Aorta (tissue), 5 donors: ENCODE results near the gene TMED7. TPM values are rescaled to one million over a fixed set of nuclear protein-coding genes. Genes with fewer than 3 reads are reported as not detected.

ENCODE experiments used
- ATAC-seq: fragments of 200-7000 bp; cut with Tn5 transposase; one replicate; pipeline ENCODE4 v1.9.1; 2022; ENCODE audit warnings: moderate library complexity; ENCODE audit not compliant: low FRiP score
- DNase-seq, 2 donors: peaks; one replicate each; pipeline ENCODE4 v3.0.0-alpha.2; 2020
- H3K27ac ChIP-seq, 2 donors: one replicate each; pipeline ENCODE4 v1.5.1; 2013; ENCODE audit warnings: low read length in 2 of 2, mild to moderate bottlenecking in 2 of 2, moderate library complexity in 2 of 2, control low read depth in 1 of 2, inconsistent platforms in 1 of 2, low read depth in 1 of 2
- H3K27me3 ChIP-seq, 2 donors: one replicate each; pipeline ENCODE4 v1.6.1; 2013; ENCODE audit warnings: control low read depth in 1 of 2, low read length in 1 of 2, mild to moderate bottlenecking in 1 of 2, moderate library complexity in 1 of 2; ENCODE audit not compliant: insufficient read depth in 2 of 2, control insufficient read depth in 1 of 2
- H3K36me3 ChIP-seq, 2 donors: one replicate each; pipeline ENCODE4 v1.6.1; 2013; ENCODE audit warnings: control low read depth in 1 of 2, low read length in 1 of 2, mild to moderate bottlenecking in 1 of 2; ENCODE audit not compliant: insufficient read depth in 2 of 2, control insufficient read depth in 1 of 2
- H3K4me1 ChIP-seq, 2 donors: one replicate each; pipeline ENCODE4 v1.6.1; 2013; ENCODE audit warnings: low read length in 2 of 2, control low read depth in 1 of 2, mild to moderate bottlenecking in 1 of 2, moderate library complexity in 1 of 2; ENCODE audit not compliant: insufficient read depth in 2 of 2, control insufficient read depth in 1 of 2
- H3K4me3 ChIP-seq, 2 donors: one replicate each; pipeline ENCODE4 v1.5.1; 2013; ENCODE audit warnings: low read length in 2 of 2, control low read depth in 1 of 2, mild to moderate bottlenecking in 1 of 2
- H3K9me3 ChIP-seq: one replicate; pipeline ENCODE4 v1.6.1; 2013; ENCODE audit warnings: mild to moderate bottlenecking, low read length; ENCODE audit not compliant: control insufficient read depth
- WGBS, 2 donors: extraction: QIAGEN DNeasy Blood & Tissue Kit; methylation state at CpG; one replicate each; pipeline ENCODE4 v1.1.7; 2013; 5-methylcytosine and 5-hydroxymethylcytosine counted together
- intact Hi-C, 2 donors: fragments of 100-400 bp; cut with DNase I; formaldehyde crosslinking; loops; one replicate each; pipeline versions ENCODE4 v1.14.2 to v1.15.0; 2022
- polyA plus RNA-seq, 2 donors: library from polyadenylated mRNA; stranded (reverse); fragments of 200-250 nt; gene quantifications; one replicate each; pipeline ENCODE4 v1.2.3, GENCODE V29; 2013
- total RNA-seq, 2 donors: library from RNA; stranded (reverse); fragmentation: NEBNext Ultra II Directional; extraction: Animal tissue kit (Norgen Biotek cat#: 25700); gene quantifications; one replicate each; pipeline ENCODE4 v1.2.1, GENCODE V29; 2021
- donor health status: healthy with polysubstance abuse.
- donor health status: Bipolar disorder and iron deficiency.
- donor health status: DM: no; HTN: no; CAD: no.
- donor health status: DM: no; HTN: no; CAD: no.
- donor health status: DM: yes; HTN: yes; CAD: no.

The TMED7 gene
- total and polyA plus RNA-seq, 4 donors: 35.1 to 101 (median 68.0) TPM

GRCh38 chr5:115585265-115585664 lies 40.6 kb downstream of the TMED7 start:
- H3K9me3 ChIP-seq: no peaks in the 10 kb centered on the region
- intact Hi-C loops: loop anchor here in 1 of 2 donors (5.0 kb wide), 1 partner anchor 273 kb away; no protein-coding TSS in a partner anchor
- ATAC-seq (no peak), DNase-seq (no peak)
- 90 to 97% methylated on average over 1 of the region's 1 CpG for WGBS, 2 donors
- H3K4me1 ChIP-seq: no peaks in the 10 kb centered on the region
- H3K27ac ChIP-seq: no peak overlapping the region
- H3K27me3 ChIP-seq: no peaks in the 10 kb centered on the region
- no peak overlapping the region for H3K4me3 ChIP-seq
- H3K36me3 ChIP-seq: peaks cover 0 to 3% of the 10 kb centered on the region in 2 donors

DNA sequence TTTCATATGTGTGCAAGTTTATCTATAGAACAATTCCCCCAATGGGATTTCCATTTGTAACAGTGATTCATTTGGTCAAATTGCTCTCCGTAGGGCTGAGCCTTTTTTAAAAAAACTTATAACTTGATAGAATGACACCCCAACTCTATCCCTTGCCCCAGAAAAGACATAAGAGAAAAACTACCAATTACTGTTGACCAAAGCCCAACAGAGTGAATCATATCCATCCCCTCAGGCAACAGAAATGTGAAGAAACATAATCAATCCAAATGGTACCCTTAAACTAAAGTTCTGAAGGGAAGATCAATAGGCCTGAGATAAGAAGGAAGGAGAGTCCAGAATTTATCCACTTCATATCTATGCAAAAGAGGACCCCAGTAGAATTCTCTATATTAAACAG lies 41.3 kb downstream of the TMED7 start:
- H3K4me3 ChIP-seq: no peak overlapping the region
- 82 to 94% methylated on average over 1 of the region's 1 CpG for WGBS, 2 donors
- no peaks in the 10 kb centered on the region for H3K4me1 ChIP-seq
- H3K9me3 ChIP-seq: no peaks in the 10 kb centered on the region
- no peak for ATAC-seq
- intact Hi-C loops: no loop called here
- H3K27ac ChIP-seq: no peak overlapping the region
- H3K36me3 ChIP-seq: peaks cover 0 to 3% of the 10 kb centered on the region in 2 donors
- no peak for DNase-seq
- no peaks in the 10 kb centered on the region for H3K27me3 ChIP-seq

- H3K27ac ChIP-seq: no peak overlapping the region
- no peaks in the 10 kb centered on the region for H3K4me1 ChIP-seq
- 47 to 49% methylated on average over 3 of the region's 3 CpGs for WGBS, 2 donors
- peaks cover 0 to 3% of the 10 kb centered on the region in 2 donors for H3K36me3 ChIP-seq
- intact Hi-C loops: no loop called here
- DNase-seq: peak in 1 of 2 donors; percentile 49
- no peak overlapping the region for H3K4me3 ChIP-seq
- no peaks in the 10 kb centered on the region for H3K27me3 ChIP-seq
- H3K9me3 ChIP-seq: no peaks in the 10 kb centered on the region
- no peak for ATAC-seq
Observed at GRCh38 chr5:115583474-115583873, 42.4 kb downstream of the TMED7 start.

DNA sequence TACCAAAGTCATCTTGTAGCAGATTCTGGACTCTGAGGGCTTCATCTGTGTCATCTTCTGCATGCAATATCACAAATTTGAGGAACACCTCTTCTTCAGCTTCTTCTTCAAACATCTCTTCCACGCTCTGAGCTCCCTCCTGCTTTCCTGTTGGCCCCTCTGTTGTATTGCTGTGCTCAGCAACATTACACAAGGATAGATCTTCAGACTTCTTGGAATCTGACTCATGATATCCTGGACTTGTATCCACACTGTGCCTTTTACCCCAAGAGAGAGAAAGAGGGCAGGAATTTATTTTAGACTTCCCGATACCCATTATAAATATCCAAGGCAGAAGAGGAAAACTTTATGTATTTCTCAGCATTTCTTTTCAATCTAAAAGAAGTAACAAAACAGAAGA lies 44.9 kb downstream of the TMED7 start:
- no peaks in the 10 kb centered on the region for H3K27me3 ChIP-seq
- intact Hi-C loops: no loop called here

DNA sequence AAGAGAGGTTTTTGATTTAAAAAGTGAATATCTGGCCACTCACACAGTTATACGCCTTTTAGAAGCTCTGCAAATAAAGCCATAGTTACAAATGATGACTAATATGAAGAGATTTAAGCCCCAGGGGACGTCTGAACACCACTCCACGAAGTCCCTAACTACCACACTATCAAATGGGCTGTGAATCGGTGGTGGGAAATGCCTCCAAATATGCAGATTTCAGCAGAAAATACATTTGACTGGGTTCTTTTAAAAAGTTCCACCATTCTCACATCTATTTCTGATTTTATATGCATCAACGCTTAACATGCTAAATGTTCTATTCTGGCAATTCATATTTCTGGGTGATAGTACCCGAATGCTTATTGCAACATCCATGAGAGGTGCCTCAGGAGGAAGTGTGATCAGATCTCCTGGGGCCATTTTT lies 46.1 kb downstream of the TMED7 start:
- no peak for ATAC-seq
- Histone ChIP-seq H3K9me3 (peaks cover 1% of the 10 kb centered on the region), H3K27me3 (no peaks in the 10 kb centered on the region), H3K4me1 (no peaks in the 10 kb centered on the region), H3K36me3 (peaks cover 2 to 8% of the 10 kb centered on the region in 2 donors), H3K27ac (no peak overlapping the region), H3K4me3 (no peak overlapping the region)
- intact Hi-C loops: loop anchor here in 1 of 2 donors (10.0 kb wide), 1 partner anchor 205 kb away; no protein-coding TSS in a partner anchor
- 76 to 79% methylated on average over 6 of the region's 6 CpGs for WGBS, 2 donors
- DNase-seq: no peak

More for the DNA sequence above, 44.9 kb downstream of the TMED7 start:
- ATAC-seq (no peak), DNase-seq (no peak)
- Histone ChIP-seq H3K9me3 (peaks cover 1% of the 10 kb centered on the region), H3K27ac (no peak overlapping the region), H3K4me1 (no peaks in the 10 kb centered on the region), H3K36me3 (peaks cover 2 to 7% of the 10 kb centered on the region in 2 donors), H3K4me3 (no peak overlapping the region)
- WGBS, 2 donors: 95 to 98% methylated on average over 2 of the region's 2 CpGs

- DNase-seq: no peak
- Histone ChIP-seq H3K4me3 (no peak overlapping the region), H3K9me3 (peaks cover 1% of the 10 kb centered on the region), H3K27ac (no peak overlapping the region), H3K4me1 (no peaks in the 10 kb centered on the region), H3K27me3 (no peaks in the 10 kb centered on the region), H3K36me3 (peaks cover 2 to 8% of the 10 kb centered on the region in 2 donors)
- ATAC-seq: no peak
- 89 to 92% methylated on average over 3 of the region's 3 CpGs for WGBS, 2 donors
- intact Hi-C loops: loop anchor here in 1 of 2 donors (10.0 kb wide), 1 partner anchor 204 kb away; no protein-coding TSS in a partner anchor
Observed at GRCh38 chr5:115579216-115579615, 46.6 kb downstream of the TMED7 start.

- Histone ChIP-seq H3K36me3 (peaks cover 2 to 8% of the 10 kb centered on the region in 2 donors), H3K9me3 (peaks cover 1% of the 10 kb centered on the region), H3K27ac (no peak overlapping the region), H3K27me3 (no peaks in the 10 kb centered on the region), H3K4me1 (no peaks in the 10 kb centered on the region), H3K4me3 (no peak overlapping the region)
- 85 to 89% methylated on average over 3 of the region's 3 CpGs for WGBS, 2 donors
- intact Hi-C loops: loop anchor here in 1 of 2 donors (10.0 kb wide), 1 partner anchor 204 kb away; no protein-coding TSS in a partner anchor
- ATAC-seq: no peak
- DNase-seq: no peak
Observed at GRCh38 chr5:115578657-115579056, 47.2 kb downstream of the TMED7 start.

GRCh38 chr5:115577741-115578140 lies 48.1 kb downstream of the TMED7 start:
- 98% methylated on average over 6 of the region's 6 CpGs for WGBS, 2 donors
- Histone ChIP-seq H3K9me3 (peaks cover 1% of the 10 kb centered on the region), H3K36me3 (peaks cover 2 to 8% of the 10 kb centered on the region in 2 donors), H3K27me3 (no peaks in the 10 kb centered on the region), H3K27ac (no peak overlapping the region), H3K4me1 (no peaks in the 10 kb centered on the region), H3K4me3 (no peak overlapping the region)
- intact Hi-C loops: loop anchor here in 1 of 2 donors (10.0 kb wide), 1 partner anchor 203 kb away; no protein-coding TSS in a partner anchor
- DNase-seq (no peak), ATAC-seq (no peak)

GRCh38 chr5:115577329-115577728 lies 48.5 kb downstream of the TMED7 start:
- Histone ChIP-seq H3K27me3 (no peaks in the 10 kb centered on the region), H3K27ac (no peak overlapping the region), H3K4me1 (no peaks in the 10 kb centered on the region), H3K9me3 (peaks cover 1% of the 10 kb centered on the region), H3K4me3 (no peak overlapping the region), H3K36me3 (peaks cover 2 to 8% of the 10 kb centered on the region in 2 donors)
- intact Hi-C loops: loop anchor here in 1 of 2 donors (10.0 kb wide), 1 partner anchor 203 kb away; no protein-coding TSS in a partner anchor
- no peak for DNase-seq
- WGBS, 2 donors: 93 to 95% methylated on average over 2 of the region's 2 CpGs
- no peak for ATAC-seq
